GM21367 (cell line): Measurements from ENCODE around the gene ZNF324B.
"Not testable (repeated sequence)": the region's sequence is repeated elsewhere in the genome, so short reads cannot be mapped to it uniquely, and the experiment has no call there.

Experiments used
- ATAC-seq: cut with Tn5 transposase; IDR thresholded peaks from one replicate; pipeline ENCODE4 v1.9.1; 2021; ENCODE audit not compliant: unreplicated experiment

Gene ZNF324B

DNA sequence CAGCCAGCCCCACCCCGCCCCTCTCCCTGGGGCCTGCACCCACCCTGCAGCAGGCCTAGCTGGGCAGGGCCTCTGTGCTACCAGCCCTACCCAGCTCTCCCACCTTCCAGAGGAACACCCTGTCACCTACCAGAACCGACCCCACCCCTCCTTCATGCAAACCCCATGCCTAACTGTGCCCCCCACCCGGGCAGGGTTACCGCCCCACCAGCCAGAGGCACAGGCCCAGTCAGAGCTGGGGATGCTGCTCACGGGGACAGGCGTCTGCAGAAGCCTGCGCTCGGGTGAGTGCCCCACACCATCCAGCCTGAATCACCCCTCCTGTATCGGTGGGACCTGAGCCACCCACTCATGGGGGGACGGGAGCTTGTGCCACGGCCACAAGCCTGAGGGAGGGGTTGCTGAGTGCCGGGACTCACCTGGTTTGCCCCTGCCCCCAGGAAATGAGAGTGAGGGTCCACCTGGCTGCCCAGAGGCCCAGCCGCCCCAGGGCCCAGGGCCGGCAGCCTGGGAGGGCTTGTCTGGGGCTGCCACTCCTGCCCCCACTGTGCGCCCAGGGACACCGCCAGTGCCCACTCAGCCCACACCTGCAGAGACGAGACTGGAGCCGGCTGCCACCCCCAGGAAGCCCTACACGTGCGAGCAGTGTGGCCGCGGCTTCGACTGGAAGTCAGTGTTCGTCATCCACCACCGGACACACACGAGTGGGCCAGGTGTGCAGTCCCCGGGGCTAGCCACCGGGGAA lies 28.5 kb downstream of the ZNF324B start:
- ATAC-seq, result no peak

GRCh38 chr19:58480481-58480830 lies 29.0 kb downstream of the ZNF324B start:
- no peak for ATAC-seq

GRCh38 chr19:58480831-58481230 lies 29.4 kb downstream of the ZNF324B start:
- ATAC-seq, result no peak

DNA sequence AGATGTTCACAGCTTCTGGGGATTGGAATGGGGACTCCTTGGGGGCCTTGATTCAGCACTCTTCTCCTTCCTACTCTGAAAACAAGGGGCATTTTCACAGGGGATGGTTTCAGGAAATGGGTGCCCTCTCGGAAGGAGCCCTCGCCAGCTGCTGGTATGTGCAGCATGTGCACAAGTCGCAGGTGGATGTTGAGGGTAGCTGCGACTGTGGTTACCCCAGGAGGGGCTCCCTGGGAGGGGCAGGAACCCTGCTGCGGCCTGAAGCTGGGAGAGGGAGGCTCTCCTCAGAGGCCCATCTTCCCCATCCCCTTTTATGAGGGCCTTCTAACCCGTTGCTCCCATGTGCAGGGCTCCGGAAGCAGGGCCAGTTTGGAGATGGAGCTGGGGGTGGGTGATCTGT lies 30.9 kb downstream of the ZNF324B start:
- ATAC-seq, result no peak

DNA sequence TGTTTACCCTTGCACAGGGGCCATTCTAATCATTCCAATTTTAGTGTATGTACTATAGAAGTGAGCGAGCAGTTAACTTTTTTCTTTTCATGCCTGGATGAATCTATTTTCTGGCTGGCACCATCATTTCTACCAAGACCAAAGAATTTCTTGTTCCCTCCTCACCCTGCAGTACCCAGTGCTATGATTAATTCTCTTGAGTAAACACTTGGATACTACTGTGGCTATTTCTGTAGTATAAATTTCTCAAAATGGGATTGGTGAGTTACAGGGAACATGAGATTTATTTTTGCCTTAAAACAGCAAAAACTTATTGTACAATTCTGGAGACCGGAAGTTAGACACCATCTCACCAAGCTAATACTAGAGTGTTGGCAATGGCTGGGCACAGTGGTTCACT lies 32.4 kb downstream of the ZNF324B start:
- no peak for ATAC-seq

DNA sequence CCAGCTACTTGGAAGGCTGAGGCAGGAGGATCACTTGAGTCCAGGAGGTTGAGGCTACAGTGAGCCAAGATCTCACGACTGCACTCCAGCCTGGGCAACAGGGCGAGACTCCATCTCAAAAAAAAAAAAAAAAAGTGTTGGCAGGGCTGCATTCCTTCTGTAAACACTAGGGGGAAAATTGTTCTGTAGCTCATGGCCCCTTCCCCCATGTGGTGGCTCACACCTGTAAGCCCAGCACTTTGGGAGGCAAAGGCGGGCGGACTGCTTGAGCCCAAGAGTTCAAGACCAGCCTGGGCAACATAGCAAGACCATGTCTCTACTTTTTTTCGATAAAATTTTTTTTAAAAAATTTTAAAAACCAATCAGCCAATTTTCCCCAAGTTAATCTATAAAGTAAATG lies 32.9 kb downstream of the ZNF324B start:
- not testable (repeated sequence) for ATAC-seq

GRCh38 chr19:58491393-58491792 lies 40.0 kb downstream of the ZNF324B start:
- ATAC-seq, result no peak

GRCh38 chr19:58492265-58492664 lies 40.8 kb downstream of the ZNF324B start:
- ATAC-seq, result no peak

- no peak for ATAC-seq
Measured at GRCh38 chr19:58497634-58498170, 46.3 kb downstream of the ZNF324B start.

- no peak for ATAC-seq
Measured at GRCh38 chr19:58498316-58499020, 47.0 kb downstream of the ZNF324B start.

DNA sequence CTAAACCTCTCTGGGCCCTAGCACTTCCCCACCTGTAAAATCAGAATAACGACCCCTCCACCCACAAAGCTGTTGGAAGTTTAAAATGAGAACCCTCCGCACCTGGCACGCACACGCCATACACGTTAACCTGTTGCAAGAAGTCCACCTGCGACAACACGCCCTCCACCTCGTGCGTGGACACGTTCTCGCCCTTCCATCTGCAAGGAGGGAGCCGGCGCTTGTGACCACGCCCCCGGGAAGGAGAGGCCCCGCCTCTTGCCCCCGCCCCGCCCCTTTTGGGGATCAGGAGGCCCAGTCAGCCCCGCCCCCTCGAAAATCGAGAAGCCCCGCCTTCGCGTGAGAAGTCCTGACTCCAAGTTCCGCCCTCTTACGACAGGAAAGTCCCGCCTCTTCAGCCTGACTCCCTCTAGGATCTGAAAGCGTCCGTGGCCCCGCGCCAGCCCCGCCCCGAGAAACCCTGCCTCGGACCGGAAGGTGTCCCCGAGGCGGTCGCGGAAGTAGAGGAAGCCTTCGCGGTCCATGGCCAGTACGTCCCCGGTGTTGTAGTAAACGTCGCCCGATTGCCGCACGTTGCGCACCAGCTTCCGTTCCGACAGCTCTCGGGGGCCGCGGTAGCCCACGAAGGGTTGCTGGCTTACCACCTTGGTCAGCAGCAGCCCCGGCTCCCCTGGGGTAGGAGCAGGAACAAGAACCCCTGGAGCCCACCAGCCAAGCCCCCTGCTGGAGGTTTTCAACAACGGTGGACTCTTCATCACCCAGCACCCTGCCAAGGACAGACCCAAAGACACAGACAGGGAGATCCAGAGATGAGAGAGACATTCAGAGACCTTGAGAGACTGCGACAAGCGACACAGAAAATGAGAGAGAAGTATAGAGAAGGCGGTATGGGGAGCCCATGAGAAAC lies 47.9 kb downstream of the ZNF324B start:
- peak; percentile 83 for ATAC-seq

DNA sequence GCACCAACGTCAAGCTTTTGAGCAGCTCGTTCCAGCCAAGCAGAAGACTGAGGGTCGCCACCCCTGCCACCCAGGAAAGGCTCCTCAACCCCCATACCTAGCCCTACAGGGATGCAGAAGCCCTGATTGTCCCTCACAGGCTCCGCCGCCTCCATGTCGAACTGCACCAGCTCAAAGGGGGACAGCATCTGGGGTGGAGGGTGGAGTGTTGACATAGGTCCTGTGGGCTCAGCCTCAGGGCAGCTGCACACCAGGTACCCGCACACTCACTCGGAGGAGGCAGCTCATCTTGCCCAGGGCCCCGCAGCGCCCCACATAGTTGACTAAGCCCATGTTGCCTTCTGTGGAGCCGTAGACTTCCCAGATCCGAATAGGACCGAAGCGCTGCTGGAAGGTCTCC lies 48.8 kb downstream of the ZNF324B start:
- ATAC-seq, result no peak
